ENCODE results near the gene SLC5A1. TPM values are rescaled to one million over a fixed set of nuclear protein-coding genes. Genes with fewer than 3 reads are reported as not detected.

SLC5A1 gene
- total and polyA plus RNA-seq, 9 donors: 0.05 to 1.8 (median 1.1) TPM; not detected in 4

- 57 to 84% (median 63%) methylated on average over 1 of the region's 1 CpG for WGBS, 3 donors
- H3K4me1 ChIP-seq (ENCODE audit: insufficient read depth): no peaks in the 10 kb centered on the region
- no peaks in the 10 kb centered on the region for H3K9me3 ChIP-seq
- H3K27ac ChIP-seq: no peak overlapping the region
- H3K36me3 ChIP-seq: no peaks in the 10 kb centered on the region
- H3K27me3 ChIP-seq: no peaks in the 10 kb centered on the region
- intact Hi-C loops (cut with DNase I): no loop called here
- TF ChIP-seq POLR2A (IDR thresholded peaks at IDR 0.05): no peak
- no peak for TF ChIP-seq EP300 (IDR thresholded peaks at IDR 0.05)
- no peak for TF ChIP-seq CTCF (IDR thresholded peaks at IDR 0.05)
- no peak for DNase-seq
- H3K4me3 ChIP-seq: no peak overlapping the region
These were observed 34.1 kb downstream of the SLC5A1 start for GRCh38 chr22:32077151-32077550.

- WGBS, 3 donors: 42 to 48% (median 47%) methylated on average over 7 of the region's 7 CpGs
- no peaks in the 10 kb centered on the region for H3K9me3 ChIP-seq
- no peak for TF ChIP-seq EP300 (IDR thresholded peaks at IDR 0.05)
- no peak for TF ChIP-seq CTCF (IDR thresholded peaks at IDR 0.05)
- no peak for TF ChIP-seq POLR2A (IDR thresholded peaks at IDR 0.05)
- no peak overlapping the region for H3K27ac ChIP-seq
- H3K36me3 ChIP-seq: no peaks in the 10 kb centered on the region
- H3K4me1 ChIP-seq (ENCODE audit: insufficient read depth): no peaks in the 10 kb centered on the region
- no peak for DNase-seq
- H3K27me3 ChIP-seq: no peaks in the 10 kb centered on the region
- intact Hi-C loops (cut with DNase I): no loop called here
- no peak overlapping the region for H3K4me3 ChIP-seq
These were observed 36.3 kb downstream of the SLC5A1 start for GRCh38 chr22:32079130-32080089.

GRCh38 chr22:32080904-32081303, 37.8 kb downstream of the SLC5A1 start:
- Histone ChIP-seq H3K4me3 (no peak overlapping the region), H3K27me3 (no peaks in the 10 kb centered on the region), H3K9me3 (no peaks in the 10 kb centered on the region), H3K4me1 (ENCODE audit: insufficient read depth) (no peaks in the 10 kb centered on the region), H3K27ac (no peak overlapping the region), H3K36me3 (no peaks in the 10 kb centered on the region)
- intact Hi-C loops (cut with DNase I): no loop called here
- WGBS, 3 donors: 79 to 90% (median 90%) methylated on average over 4 of the region's 4 CpGs
- DNase-seq: no peak
- TF ChIP-seq EP300 (IDR thresholded peaks at IDR 0.05) (no peak), CTCF (IDR thresholded peaks at IDR 0.05) (no peak), POLR2A (IDR thresholded peaks at IDR 0.05) (no peak)

- H3K4me3 ChIP-seq: no peak overlapping the region
- no peak for DNase-seq
- TF ChIP-seq POLR2A (IDR thresholded peaks at IDR 0.05): no peak
- TF ChIP-seq CTCF (IDR thresholded peaks at IDR 0.05): no peak
- no peak for TF ChIP-seq EP300 (IDR thresholded peaks at IDR 0.05)
- no peaks in the 10 kb centered on the region for H3K27me3 ChIP-seq
- intact Hi-C loops (cut with DNase I): no loop called here
- no peaks in the 10 kb centered on the region for H3K9me3 ChIP-seq
- 58 to 75% (median 67%) methylated on average over 1 of the region's 1 CpG for WGBS, 3 donors
- no peak overlapping the region for H3K27ac ChIP-seq
- H3K4me1 ChIP-seq (ENCODE audit: insufficient read depth): no peaks in the 10 kb centered on the region
- H3K36me3 ChIP-seq: no peaks in the 10 kb centered on the region
These were observed 39.3 kb downstream of the SLC5A1 start for GRCh38 chr22:32082331-32082730.
